SK-MEL-5 (cell line): ENCODE data around the gene PMM1. TPM values are rescaled to one million over a fixed set of nuclear protein-coding genes. Genes with fewer than 3 reads are reported as not detected.

Source experiments
- DNase-seq: peaks from one replicate; pipeline ENCODE4 v3.0.0-alpha.2; 2016; ENCODE audit warnings: low read depth, low spot score
- in situ Hi-C: cut with HindIII; loops from 2 replicates; pipeline ENCODE4 v1.10.0; 2016; ENCODE audit warnings: low sequenced_read_pairs, high pct_unique_total_duplicates, low pct_unique_long_range_greater_than_20kb
- total RNA-seq: library from RNA; depleted of rRNA; stranded (reverse); fragments of >200 nt; shearing (Covaris generic); gene quantifications from 2 replicates; pipeline ENCODE4 v1.2.3, GENCODE V29; 2014; rRNA removed

The PMM1 gene
- total RNA-seq, 1 experiment from 2014 or later: 8.2 TPM

- in situ Hi-C loops: no loop called here
- no peak for DNase-seq
Measured at GRCh38 chr22:41530890-41531714, 58.5 kb downstream of the PMM1 start.

GRCh38 chr22:41528938-41529561 lies 60.6 kb downstream of the PMM1 start:
- in situ Hi-C loops: no loop called here
- no peak for DNase-seq

- DNase-seq: no peak
- in situ Hi-C loops: no loop called here
Measured at GRCh38 chr22:41528132-41528766, 61.4 kb downstream of the PMM1 start.

Other genes with a start within 250 kb of the PMM1 start
- gene TEF, start 207.9 kb downstream of the PMM1 start, total RNA-seq: 4.9 and 6.9 TPM in 2 replicates
- 19.9 and 23.4 TPM in 2 replicates for gene TOB2, start 143.0 kb downstream of the PMM1 start, total RNA-seq
- gene PHF5A, start 121.1 kb downstream of the PMM1 start, total RNA-seq: 116 and 124 TPM in 2 replicates
- gene ACO2, start 120.7 kb downstream of the PMM1 start, total RNA-seq: 128 and 133 TPM in 2 replicates
- 20.0 and 23.9 TPM in 2 replicates for gene POLR3H, start 45.4 kb downstream of the PMM1 start, total RNA-seq
- gene CSDC2, start 28.8 kb downstream of the PMM1 start, total RNA-seq: not detected in 2 replicates
- gene DESI1, start 31.2 kb upstream of the PMM1 start, total RNA-seq: 28.2 and 45.4 TPM in 2 replicates
- gene XRCC6, start 31.5 kb upstream of the PMM1 start, total RNA-seq: 537 and 584 TPM in 2 replicates
- 254 and 274 TPM in 2 replicates for gene SNU13, start 99.0 kb upstream of the PMM1 start, total RNA-seq
- 0.13 TPM in 1 of 2 replicates, not detected in the other for gene MEI1, start 109.7 kb upstream of the PMM1 start, total RNA-seq
- 6.5 and 8.8 TPM in 2 replicates for gene CCDC134, start 210.8 kb upstream of the PMM1 start, total RNA-seq
- 61.7 and 64.4 TPM in 2 replicates for gene SREBF2, start 243.3 kb upstream of the PMM1 start, total RNA-seq